GM21529 (cell line): ENCODE data around the gene ARHGEF17.
"Not testable (repeated sequence)": the region's sequence is repeated elsewhere in the genome, so short reads cannot be mapped to it uniquely, and the experiment has no call there.

ENCODE experiments used
- ATAC-seq: cut with Tn5 transposase; IDR thresholded peaks from one replicate; pipeline ENCODE4 v1.9.1; 2021; ENCODE audit not compliant: unreplicated experiment

Gene ARHGEF17

GRCh38 chr11:73273222-73273895 is 34.7 kb upstream of the ARHGEF17 start:
- ATAC-seq: no peak

- not testable (repeated sequence) for ATAC-seq
These were observed 33.9 kb upstream of the ARHGEF17 start for GRCh38 chr11:73274191-73274590.

DNA sequence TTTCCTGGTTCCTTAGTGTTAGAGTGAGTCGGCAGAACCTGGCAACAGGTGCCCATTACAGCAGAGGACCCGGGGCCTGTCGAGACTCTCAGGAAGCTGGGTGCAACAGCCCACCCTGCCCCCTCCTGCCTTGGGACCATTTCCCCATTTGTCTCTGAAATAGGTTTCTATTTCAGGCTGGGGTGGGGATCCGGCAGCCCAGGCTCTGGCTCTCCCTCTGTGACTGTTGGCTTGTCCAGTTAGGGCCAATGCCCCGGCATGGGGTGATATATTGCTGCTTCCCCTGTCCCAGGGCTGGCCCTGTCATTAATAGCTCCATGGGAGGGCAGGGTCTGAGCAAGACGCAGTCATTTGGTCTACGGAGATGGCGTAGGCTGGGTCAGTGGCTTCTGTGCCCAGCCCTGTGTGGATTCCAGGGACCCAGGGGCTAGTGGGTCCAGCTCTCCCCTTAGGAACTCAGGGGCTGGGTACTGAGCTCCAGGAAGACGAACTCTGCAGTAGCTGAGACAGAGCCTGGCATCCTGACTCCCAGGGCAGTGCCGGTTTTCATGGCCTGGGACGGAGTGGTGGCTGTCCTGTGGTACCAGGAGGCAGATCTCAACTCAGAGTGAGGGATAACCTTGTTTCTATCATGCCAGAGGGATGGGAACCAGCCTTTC is 33.2 kb upstream of the ARHGEF17 start:
- no peak for ATAC-seq

DNA sequence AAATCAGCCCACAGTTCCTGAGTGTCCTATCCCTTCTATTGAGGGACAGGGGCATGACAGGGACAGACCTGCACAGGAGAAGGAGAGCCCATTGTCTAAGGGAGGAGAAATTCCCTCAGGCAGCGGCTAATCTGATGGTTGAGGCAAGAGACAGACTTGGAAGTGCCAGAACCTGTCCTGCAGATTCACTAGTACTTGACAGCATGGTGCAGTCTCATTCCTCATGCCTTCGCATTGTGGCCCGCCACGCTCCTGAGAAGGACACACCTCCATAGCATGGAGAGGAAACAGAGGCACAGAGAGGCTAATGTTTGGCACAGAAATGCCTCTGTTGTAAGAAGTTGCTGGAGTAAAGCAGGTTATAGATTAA is 32.7 kb upstream of the ARHGEF17 start:
- ATAC-seq: no peak

GRCh38 chr11:73277467-73277866 is 30.6 kb upstream of the ARHGEF17 start:
- no peak for ATAC-seq

- no peak for ATAC-seq
These were observed 27.4 kb upstream of the ARHGEF17 start for GRCh38 chr11:73280626-73281025.

DNA sequence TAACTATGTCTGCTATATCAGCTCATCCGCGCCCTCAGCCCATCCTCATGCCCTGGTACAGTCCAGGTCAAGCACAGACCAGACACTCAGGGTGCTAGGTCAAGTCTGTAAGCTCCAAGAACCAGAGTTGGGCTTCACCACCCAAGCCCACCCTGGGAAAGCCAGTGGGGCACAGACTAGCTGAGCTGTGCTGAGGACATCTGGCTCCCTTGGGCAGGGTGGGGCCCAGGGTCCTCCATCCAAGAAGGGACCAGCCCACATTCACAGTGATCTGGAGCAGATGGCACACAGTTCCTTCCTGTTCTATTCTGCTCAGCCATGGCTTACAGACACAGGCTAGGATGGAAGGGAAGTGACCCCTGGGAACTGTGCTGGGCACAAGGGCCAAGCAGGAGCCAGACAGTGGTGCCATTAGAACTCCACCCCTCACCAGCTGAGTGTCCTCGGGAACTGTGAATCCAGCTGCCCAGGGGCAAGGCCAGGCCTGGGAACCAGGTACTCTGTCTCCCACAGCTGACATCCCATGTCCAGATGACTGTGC is 26.8 kb upstream of the ARHGEF17 start:
- no peak for ATAC-seq

DNA sequence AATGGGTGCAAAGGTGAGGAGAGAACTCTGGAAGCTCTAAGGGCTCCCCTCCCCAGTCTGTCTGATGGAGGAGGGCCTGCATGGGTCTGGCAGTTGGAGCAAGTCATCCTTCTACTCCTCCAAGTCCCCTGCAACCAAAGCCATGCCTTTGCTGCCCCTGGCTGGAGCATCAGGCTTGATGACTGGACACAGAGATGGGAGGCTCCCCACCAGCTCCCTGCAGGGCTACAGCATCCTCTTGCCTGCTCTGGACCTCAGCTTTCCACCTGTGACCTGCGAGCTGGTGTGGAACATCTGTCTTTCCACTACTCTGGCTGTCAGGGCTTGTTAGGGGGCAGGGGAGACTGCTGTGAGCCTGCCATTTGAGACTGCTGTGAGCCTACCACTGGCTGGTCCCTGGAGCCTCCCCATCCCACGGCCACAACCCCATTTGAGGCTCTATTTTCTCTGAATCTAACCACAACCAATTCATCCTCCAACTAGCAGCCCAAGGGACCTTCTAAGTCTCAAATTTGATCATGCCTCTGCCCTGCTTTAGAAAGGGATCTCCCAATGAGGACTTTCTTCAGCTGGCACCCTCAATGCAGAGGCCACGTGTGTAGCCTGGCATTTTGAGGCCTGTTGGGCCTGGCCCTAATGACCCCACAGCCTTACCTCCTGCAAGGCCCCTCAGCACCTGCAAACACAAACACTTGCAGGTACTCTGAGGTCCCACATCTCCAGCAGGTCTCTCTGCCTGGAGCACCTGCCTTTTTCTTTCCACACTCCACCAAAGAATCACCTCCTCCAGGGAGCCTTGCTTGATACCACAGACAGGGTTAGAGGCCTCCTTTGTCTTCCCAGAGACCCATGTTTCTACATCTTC is 26.0 kb upstream of the ARHGEF17 start:
- ATAC-seq: no peak

DNA sequence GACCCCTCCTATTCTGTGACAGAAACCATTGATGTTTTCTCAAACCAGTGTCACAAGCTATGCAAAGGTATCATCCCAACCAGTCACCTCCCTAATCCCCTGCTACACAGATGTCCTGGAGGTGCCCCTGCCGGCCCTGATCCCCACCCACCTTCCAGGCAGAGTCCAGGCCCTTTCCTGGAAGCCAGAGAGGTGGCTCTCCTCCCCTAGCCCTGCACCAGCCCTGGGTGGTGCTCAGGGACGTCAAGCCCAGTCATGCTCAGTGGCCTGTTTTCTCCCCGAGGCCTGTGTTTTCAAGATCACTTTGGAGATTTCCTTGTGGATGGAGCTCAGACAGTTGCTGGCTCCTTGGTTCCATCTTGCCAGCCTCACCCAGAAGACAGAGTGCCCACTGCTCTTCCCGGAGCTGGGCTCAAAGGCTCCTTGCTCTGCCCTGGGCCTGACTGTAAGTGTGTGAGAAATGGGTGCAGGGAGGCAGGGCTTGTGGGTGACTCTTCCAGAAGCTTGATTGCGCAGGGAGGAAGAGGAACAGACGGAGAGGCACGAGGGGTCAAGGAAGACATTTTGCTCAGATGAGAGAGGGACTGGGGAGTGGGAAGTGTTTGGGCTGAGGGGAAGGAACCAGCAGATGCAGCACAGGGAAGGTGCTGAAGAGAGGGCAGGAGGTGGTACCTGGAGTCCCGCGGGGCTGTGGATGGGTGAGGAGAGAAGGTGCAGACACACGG is 24.6 kb upstream of the ARHGEF17 start:
- no peak for ATAC-seq

DNA sequence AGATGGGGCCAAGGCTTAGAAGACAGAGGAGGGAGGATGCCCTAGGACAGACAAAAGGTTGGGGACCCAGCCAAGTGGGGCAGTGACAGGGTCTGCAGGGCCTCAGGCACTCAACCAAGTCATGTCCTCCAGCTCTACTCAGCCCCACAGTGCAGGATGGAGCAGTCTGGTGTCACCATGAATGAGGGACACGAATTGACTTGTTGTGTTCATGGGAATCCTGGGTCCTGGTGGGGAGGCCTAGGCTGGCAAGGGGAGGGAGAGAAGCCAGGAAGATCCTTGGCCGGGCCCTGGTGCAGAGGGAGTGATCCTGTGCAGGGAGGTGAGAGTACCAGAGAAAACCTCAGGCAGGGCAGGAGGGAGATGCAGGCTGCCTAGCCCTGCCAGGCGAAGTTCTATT is 24.0 kb upstream of the ARHGEF17 start:
- ATAC-seq: no peak

DNA sequence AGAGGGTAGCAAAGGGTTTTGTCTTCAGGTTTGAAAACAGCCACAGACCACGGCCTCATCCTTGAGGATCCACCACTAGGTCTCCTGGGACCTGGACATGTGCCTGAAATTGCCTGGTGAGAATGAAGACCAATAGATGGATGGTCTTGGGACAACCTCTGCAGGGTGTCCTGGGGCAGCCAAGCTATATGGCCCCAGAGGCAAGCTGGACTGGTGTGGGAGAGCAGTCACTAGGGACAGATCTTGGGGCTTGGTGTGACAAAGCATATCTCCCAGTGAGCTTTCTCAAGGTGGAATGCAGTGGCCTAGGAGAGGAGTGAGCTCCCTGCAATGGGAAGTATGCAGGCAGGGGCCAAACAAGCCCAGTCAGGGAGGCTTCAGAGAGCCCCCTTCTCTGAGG is 22.4 kb upstream of the ARHGEF17 start:
- no peak for ATAC-seq

- ATAC-seq: no peak
These were observed 21.8 kb upstream of the ARHGEF17 start for GRCh38 chr11:73286240-73286810.

DNA sequence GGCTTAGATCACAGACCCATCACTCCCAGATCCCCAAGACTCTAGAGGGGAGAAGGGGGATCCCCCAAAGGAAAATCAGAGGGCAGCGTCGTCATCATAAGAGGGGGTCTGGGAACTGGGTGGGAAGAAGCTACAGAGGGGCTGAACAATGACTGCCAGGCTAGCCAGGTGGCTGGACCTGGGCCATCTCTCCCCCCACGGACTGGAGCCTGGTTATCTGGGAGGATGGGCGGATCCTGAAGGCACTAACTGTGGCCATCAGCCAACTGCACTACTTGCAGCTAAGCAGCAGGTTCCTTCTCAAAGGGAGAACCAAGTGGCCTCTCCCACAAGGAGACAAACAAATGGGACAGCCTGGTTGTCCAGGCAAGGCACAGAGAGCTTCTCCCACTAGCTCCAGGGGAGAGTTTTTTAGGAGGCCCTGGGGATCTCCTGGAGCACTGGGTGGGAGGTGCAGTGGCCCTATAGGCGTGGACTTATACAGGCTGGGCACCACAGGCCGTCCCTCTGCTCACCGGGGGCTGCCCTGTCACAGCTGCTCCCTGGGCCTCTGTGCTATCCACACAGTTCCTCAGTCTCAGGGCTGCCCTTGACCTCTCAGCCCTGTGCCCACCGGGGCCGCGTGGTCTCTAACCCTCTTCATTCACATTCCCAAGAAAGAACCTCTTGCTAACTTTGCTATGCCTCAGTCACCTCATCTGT is 20.5 kb upstream of the ARHGEF17 start:
- no peak for ATAC-seq

DNA sequence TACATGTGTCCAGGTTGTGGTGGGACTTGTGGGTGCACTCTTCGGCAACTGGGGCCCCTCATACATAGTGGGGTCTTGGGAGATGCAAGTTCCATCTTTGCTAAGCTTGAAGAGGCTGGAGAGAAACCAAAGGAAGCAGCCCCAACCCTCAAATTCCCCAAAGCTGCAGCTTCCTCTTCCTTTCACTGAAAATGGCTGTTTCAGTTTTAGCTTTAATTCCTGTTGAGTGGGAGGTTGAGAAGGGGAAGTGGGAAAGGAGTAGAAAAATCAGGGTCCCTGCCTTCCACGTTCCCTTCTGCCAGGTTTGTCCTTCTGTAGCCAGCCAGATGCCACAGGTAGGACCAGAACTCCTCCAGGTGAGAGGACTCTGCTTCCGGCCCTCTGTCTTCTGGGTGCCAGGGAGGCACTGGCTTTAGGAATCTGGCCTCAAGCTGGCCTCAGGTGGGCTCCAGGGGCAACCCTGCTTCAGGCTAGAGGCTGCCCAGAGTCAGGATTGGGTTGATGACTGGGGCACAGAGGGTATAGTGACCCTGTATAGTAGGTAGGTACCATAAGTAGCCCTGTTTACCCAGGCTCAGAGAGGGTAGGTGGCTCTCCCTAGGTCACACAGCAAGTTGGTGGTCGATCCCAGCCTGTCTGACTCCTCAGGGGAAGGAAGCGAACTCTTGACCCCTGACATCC is 19.7 kb upstream of the ARHGEF17 start:
- ATAC-seq: no peak

DNA sequence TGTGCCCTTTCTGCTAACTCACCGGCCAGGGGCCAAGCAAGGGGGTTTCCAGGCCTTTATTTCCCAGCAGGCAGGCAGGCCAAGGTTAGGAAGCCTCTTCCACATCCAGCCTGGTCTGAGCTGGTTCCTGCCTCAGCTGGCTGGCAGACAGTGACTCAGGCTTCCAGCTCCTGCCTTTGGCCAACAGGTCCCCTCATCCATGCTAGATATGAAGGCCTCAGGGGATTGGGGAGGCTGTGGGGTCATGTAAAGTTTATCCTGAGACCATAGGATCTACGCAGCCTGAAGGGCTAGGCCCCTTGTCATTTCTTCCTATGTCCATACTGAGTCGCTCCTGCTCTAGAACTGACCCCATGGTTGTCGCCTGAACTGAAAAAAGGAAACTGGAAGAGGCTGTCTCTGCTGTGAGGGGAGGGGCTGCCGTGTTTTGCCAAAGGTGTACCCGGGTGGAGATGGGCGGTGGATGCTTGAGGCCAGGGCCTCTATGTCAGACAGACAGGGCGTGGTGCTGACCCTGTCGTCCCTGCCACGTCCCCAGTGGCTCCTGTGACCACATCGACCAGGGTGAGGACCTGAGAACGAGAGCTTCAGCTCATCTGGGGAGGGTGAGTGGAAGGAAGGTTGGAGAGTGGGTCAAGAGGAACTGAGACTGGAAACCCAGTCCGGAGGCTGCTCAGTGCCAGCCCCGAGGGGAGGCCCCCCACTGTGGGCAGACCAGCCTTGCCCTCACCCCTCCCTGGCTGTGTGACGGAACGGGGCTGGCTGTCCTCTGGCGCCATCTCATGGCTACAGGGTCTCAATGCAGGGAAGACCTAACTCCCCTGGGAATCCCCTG is 19.0 kb upstream of the ARHGEF17 start:
- peak; percentile 78 for ATAC-seq

- ATAC-seq: no peak
These were observed 17.5 kb upstream of the ARHGEF17 start for GRCh38 chr11:73290536-73290935.

GRCh38 chr11:73291196-73291595 is 16.9 kb upstream of the ARHGEF17 start:
- no peak for ATAC-seq

GRCh38 chr11:73291781-73292524 is 16.1 kb upstream of the ARHGEF17 start:
- ATAC-seq: no peak
